Effector memory CD8-positive, alpha-beta T cell (primary cell): ENCODE results near the gene SLC39A12.
"Not testable (repeated sequence)": the region's sequence is repeated elsewhere in the genome, so short reads cannot be mapped to it uniquely, and the experiment has no call there.

Source experiments
- ATAC-seq: fragments of 150-1000 bp; cut with Tn5 transposase; replicated peaks from 2 replicates; pipeline ENCODE4 v1.10.0; 2021; ENCODE audit warnings: mild to moderate bottlenecking, moderate library complexity
- DNase-seq, 3 experiments: peaks; one replicate each; pipeline ENCODE4 v3.0.0; 2021
- H3K27ac Mint-ChIP-seq, 2 donors: one replicate each; pipeline ENCODE4 v1.8.0; 2022; ENCODE audit warnings: mild to moderate bottlenecking in 2 of 2, mixed read lengths in 2 of 2, moderate library complexity in 2 of 2
- H3K27me3 Mint-ChIP-seq, 2 donors: one replicate each; pipeline ENCODE4 v1.8.0; 2022; ENCODE audit warnings: mixed read lengths in 2 of 2
- H3K36me3 Mint-ChIP-seq: one replicate; pipeline ENCODE4 v1.8.0; 2022; ENCODE audit warnings: mild to moderate bottlenecking, moderate library complexity, mixed read lengths; ENCODE audit not compliant: insufficient read depth
- H3K4me1 Mint-ChIP-seq, 2 donors: one replicate each; pipeline ENCODE4 v1.8.0; 2022; ENCODE audit warnings: low read depth in 2 of 2, mixed read lengths in 2 of 2
- H3K4me3 Mint-ChIP-seq, 2 donors: one replicate each; pipeline ENCODE4 v1.8.0; 2022; ENCODE audit warnings: mild to moderate bottlenecking in 2 of 2, mixed read lengths in 2 of 2, moderate library complexity in 2 of 2
- H3K9me3 Mint-ChIP-seq, 2 donors: one replicate each; pipeline ENCODE4 v1.8.0; 2022; ENCODE audit warnings: mixed read lengths in 2 of 2

The SLC39A12 gene

GRCh38 chr10:17943033-17943745 lies 8.5 kb upstream of the SLC39A12 start:
- Mint-ChIP-seq H3K27ac (no peak overlapping the region), H3K4me1 (no peaks in the 10 kb centered on the region), H3K4me3 (no peak overlapping the region), H3K36me3 (no peaks in the 10 kb centered on the region), H3K27me3 (peaks cover 13 to 18% of the 10 kb centered on the region in 2 donors), H3K9me3 (peaks cover 3 to 6% of the 10 kb centered on the region in 2 donors)
- ATAC-seq (no peak), DNase-seq (no peak)

GRCh38 chr10:17950269-17950668 lies 1.4 kb upstream of the SLC39A12 start:
- not testable (repeated sequence) for H3K4me3 Mint-ChIP-seq, H3K36me3 Mint-ChIP-seq, H3K4me1 Mint-ChIP-seq, H3K27ac Mint-ChIP-seq, ATAC-seq, DNase-seq
- Mint-ChIP-seq H3K27me3 (peaks cover 13 to 18% of the 10 kb centered on the region in 2 donors), H3K9me3 (peaks cover 2 to 15% of the 10 kb centered on the region in 2 donors)

DNA sequence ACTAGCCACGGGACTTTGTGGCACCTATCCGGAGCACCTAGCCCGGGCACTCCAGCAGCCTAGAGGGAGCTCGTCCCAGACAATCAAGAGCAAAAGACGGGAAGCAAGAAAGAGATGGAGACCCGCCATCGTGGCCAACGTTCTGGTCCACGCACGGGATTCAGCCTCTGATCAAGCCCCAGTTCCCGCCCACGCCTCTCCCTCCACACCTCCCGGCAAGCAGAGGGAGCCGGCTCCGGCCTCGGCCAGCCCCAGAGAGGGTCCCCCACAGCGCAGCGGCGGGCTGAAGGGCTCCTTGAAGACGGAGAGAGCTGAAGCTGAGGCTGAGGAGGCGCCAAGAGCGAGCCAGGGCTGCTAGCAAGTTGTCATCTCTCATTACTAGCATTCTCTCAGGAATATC lies 992 bp upstream of the SLC39A12 start:
- DNase-seq (no peak), ATAC-seq (no peak)
- Mint-ChIP-seq H3K4me1 (no peaks in the 10 kb centered on the region), H3K27ac (no peak overlapping the region), H3K9me3 (peaks cover 2 to 15% of the 10 kb centered on the region in 2 donors), H3K27me3 (peaks cover 11 to 18% of the 10 kb centered on the region in 2 donors), H3K36me3 (peaks cover 3% of the 10 kb centered on the region), H3K4me3 (no peak overlapping the region)

DNA sequence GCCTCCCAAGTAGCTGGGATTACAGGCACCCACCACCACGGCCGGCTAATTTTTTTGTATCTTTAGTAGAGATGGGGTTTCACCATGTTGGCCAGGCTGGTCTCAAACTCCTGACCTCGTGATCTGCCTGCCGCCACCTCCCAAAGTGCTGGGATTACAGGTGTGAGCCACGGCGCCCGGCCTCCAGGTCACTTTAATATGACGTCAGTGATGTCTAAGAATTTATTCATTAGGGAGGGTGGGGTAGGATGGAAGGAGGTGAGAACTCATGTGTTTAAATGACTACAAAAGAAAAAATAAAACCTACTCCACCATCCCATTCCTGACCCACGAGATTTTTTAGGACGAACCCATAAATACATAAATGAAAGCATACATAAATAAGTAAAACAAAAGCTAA lies 2.7 kb downstream of the SLC39A12 start:
- H3K36me3 Mint-ChIP-seq, H3K4me3 Mint-ChIP-seq, DNase-seq, H3K27ac Mint-ChIP-seq, H3K27me3 Mint-ChIP-seq, H3K4me1 Mint-ChIP-seq, ATAC-seq, H3K9me3 Mint-ChIP-seq: not testable (repeated sequence)

GRCh38 chr10:17954861-17955260 lies 3.1 kb downstream of the SLC39A12 start:
- H3K27ac Mint-ChIP-seq: no peak overlapping the region
- H3K36me3 Mint-ChIP-seq: peaks cover 3% of the 10 kb centered on the region
- peaks cover 4 to 8% of the 10 kb centered on the region in 2 donors for H3K9me3 Mint-ChIP-seq
- H3K27me3 Mint-ChIP-seq: peaks cover 0 to 6% of the 10 kb centered on the region in 2 donors
- ATAC-seq (no peak), DNase-seq (no peak)
- no peaks in the 10 kb centered on the region for H3K4me1 Mint-ChIP-seq
- no peak overlapping the region for H3K4me3 Mint-ChIP-seq

DNA sequence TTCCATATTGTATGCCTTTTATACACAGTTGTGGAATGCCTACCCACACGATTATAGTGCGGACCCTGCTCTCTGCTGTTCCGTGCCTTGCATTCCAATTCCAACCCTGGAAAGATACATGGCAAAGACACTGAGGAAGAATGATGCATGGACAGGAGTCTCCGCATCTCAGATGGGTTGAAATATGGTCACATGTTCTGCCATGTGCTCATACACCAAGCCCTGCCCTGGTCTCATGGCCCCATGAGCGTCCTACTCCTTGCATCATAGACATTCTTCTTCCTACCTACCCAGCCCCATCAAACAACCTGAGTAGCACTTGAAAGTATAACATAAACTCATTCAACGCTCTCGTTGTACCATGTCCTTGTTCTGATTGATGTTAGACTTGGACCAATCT lies 6.3 kb downstream of the SLC39A12 start:
- DNase-seq (no peak), ATAC-seq (no peak)
- H3K27ac Mint-ChIP-seq: no peak overlapping the region
- H3K27me3 Mint-ChIP-seq: peaks cover 0 to 9% of the 10 kb centered on the region in 2 donors
- H3K4me3 Mint-ChIP-seq: no peak overlapping the region
- peaks cover 3% of the 10 kb centered on the region for H3K36me3 Mint-ChIP-seq
- peaks cover 0 to 2% of the 10 kb centered on the region in 2 donors for H3K9me3 Mint-ChIP-seq
- H3K4me1 Mint-ChIP-seq: no peaks in the 10 kb centered on the region

DNA sequence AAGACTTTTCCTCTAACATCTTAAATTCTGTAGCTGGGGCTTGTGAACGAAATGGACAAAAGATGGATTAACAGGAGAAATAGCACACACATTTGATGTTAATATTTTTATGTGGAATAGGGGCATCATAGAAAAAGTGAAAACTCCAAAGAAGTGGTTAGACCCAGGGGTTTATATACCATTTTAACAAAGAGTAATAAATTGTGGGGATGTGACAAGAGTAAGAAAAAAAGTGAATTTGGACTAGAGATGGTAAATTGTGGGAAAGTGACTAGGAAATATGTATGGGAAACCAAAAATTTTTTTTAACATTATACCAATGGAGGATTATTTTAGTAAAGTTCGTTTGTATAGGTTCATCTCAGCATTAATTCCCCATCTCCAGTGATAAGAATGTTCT lies 8.2 kb downstream of the SLC39A12 start:
- no peak for DNase-seq
- H3K27ac Mint-ChIP-seq: no peak overlapping the region
- no peaks in the 10 kb centered on the region for H3K36me3 Mint-ChIP-seq
- H3K4me3 Mint-ChIP-seq: no peak overlapping the region
- peaks cover 0 to 2% of the 10 kb centered on the region in 2 donors for H3K9me3 Mint-ChIP-seq
- no peak for ATAC-seq
- H3K4me1 Mint-ChIP-seq: no peaks in the 10 kb centered on the region
- peaks cover 0 to 4% of the 10 kb centered on the region in 2 donors for H3K27me3 Mint-ChIP-seq

- H3K36me3 Mint-ChIP-seq: no peaks in the 10 kb centered on the region
- H3K27ac Mint-ChIP-seq: no peak overlapping the region
- no peak overlapping the region for H3K4me3 Mint-ChIP-seq
- peaks cover 0 to 2% of the 10 kb centered on the region in 2 donors for H3K9me3 Mint-ChIP-seq
- ATAC-seq (no peak), DNase-seq (no peak)
- H3K4me1 Mint-ChIP-seq: no peaks in the 10 kb centered on the region
- H3K27me3 Mint-ChIP-seq: peaks cover 0 to 4% of the 10 kb centered on the region in 2 donors
Measured at GRCh38 chr10:17961551-17962422, 10.1 kb downstream of the SLC39A12 start.

DNA sequence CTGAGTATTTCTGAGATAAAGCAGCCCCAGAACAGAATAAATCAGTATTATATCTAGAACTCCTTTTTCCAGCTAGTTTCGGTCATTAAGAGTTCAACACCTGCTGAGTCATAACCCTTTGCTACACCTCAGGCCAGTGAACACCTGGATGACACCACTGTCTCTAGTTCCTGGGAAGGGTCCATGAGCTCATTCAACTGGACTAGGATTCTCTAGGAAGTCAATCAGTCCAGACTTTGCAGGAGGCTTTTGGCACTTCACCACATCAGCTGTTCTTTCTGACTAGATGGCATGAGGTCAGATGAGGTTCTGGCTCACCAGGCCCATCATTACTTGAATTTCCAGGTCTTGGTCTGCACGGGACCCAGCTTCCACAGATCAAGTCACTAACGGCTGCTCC lies 11.7 kb downstream of the SLC39A12 start:
- Mint-ChIP-seq H3K36me3 (no peaks in the 10 kb centered on the region), H3K4me3 (no peak overlapping the region), H3K9me3 (no peaks in the 10 kb centered on the region), H3K4me1 (no peaks in the 10 kb centered on the region), H3K27me3 (peaks cover 0 to 4% of the 10 kb centered on the region in 2 donors), H3K27ac (no peak overlapping the region)
- DNase-seq (no peak), ATAC-seq (no peak)

DNA sequence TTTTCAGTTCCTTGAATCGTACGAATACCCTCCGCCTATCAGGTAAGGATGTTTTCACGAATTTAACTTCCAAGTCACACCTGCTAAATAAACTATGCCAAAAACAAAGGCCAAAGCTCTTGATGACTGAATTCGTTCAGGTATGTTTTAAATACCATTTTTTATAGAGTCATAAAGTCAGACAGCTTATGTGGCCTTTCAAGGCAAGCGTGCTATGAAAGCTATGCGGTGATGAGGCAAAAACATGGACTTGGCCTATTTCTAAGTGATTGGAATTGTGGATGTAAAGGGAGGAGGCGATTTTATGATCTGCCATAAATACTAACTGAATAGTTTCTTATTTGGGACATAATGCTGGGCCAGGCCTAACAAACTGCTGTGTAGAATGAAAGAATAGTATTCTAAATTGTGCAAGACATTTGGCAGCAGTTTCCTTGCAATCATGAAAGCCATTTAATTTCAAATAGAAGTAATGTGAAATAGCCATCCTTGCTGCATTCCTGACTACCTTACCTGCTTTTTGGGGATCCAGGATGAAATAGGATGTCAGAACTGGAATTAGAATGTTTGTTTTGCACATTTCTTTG lies 14.0 kb downstream of the SLC39A12 start:
- ATAC-seq: no peak
- H3K4me3 Mint-ChIP-seq: no peak overlapping the region
- no peak overlapping the region for H3K27ac Mint-ChIP-seq
- H3K4me1 Mint-ChIP-seq: no peaks in the 10 kb centered on the region
- no peak for DNase-seq
- no peaks in the 10 kb centered on the region for H3K27me3 Mint-ChIP-seq
- no peaks in the 10 kb centered on the region for H3K36me3 Mint-ChIP-seq
- H3K9me3 Mint-ChIP-seq: peaks cover 0 to 8% of the 10 kb centered on the region in 2 donors

DNA sequence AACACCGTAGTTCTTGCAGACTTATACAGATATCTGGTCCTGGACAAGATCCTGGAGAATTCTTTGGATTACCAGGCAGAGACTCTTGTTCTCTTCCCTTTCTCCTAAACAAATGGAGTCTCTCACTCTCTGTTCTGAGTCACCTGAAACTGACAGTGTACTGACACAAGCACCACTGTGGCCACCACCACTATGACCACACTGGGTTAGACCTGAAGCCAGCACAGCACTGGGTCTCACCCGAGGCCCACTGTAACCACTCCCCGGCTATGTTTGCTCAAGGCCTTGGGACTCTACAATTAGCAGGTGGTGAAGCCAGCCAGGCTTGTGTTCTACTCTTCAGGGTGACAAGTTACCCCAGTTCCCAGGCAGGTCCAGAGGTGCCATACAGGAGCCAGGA lies 22.8 kb downstream of the SLC39A12 start:
- no peak overlapping the region for H3K4me3 Mint-ChIP-seq
- H3K36me3 Mint-ChIP-seq: no peaks in the 10 kb centered on the region
- no peak overlapping the region for H3K27ac Mint-ChIP-seq
- H3K27me3 Mint-ChIP-seq: no peaks in the 10 kb centered on the region
- ATAC-seq: no peak
- no peak for DNase-seq
- no peaks in the 10 kb centered on the region for H3K4me1 Mint-ChIP-seq
- H3K9me3 Mint-ChIP-seq: peaks cover 2 to 9% of the 10 kb centered on the region in 2 donors

DNA sequence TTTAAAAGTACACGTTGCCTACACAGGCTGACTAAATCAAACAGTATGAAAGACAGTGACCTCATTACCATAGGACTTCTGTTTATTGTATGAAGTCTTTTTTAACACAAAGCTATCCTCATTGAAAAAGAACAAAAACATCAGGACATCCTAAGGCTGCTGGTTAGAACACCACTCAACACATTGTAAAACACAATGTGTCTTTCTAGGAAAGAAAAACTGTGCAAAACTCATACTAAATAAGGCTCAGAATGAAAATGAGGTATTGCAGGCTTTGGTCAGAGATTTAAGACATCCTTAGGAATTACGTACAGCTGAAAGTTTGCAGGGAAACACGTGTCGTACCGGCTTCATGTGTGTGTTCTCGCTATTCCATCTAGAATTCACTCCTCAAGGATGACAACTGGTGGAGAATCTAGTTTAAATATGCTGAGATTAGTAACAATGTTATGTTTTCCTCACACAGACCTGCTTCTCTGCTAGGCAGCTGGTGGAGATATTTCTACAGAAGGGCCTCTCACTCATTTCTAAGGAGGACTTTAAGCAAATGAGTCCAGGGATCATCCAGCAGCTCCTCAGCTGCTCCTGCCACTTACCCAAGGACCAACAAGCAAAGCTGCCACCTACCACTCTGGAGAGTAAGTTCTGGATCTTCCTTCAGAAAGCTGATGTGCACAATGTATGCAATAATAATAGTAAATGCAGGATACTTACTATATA lies 29.3 kb downstream of the SLC39A12 start:
- H3K9me3 Mint-ChIP-seq: peaks cover 0 to 2% of the 10 kb centered on the region in 2 donors
- no peaks in the 10 kb centered on the region for H3K27me3 Mint-ChIP-seq
- H3K36me3 Mint-ChIP-seq: no peaks in the 10 kb centered on the region
- no peak overlapping the region for H3K27ac Mint-ChIP-seq
- no peaks in the 10 kb centered on the region for H3K4me1 Mint-ChIP-seq
- ATAC-seq (no peak), DNase-seq (no peak)
- no peak overlapping the region for H3K4me3 Mint-ChIP-seq

- DNase-seq (no peak), ATAC-seq (no peak)
- Mint-ChIP-seq H3K36me3 (no peaks in the 10 kb centered on the region), H3K27me3 (no peaks in the 10 kb centered on the region), H3K4me1 (no peaks in the 10 kb centered on the region), H3K27ac (no peak overlapping the region), H3K4me3 (no peak overlapping the region), H3K9me3 (peaks cover 0 to 2% of the 10 kb centered on the region in 2 donors)
Measured at GRCh38 chr10:17981766-17982380, 30.2 kb downstream of the SLC39A12 start.
